ENCODE data around the gene ADGRG3. TPM values are rescaled to one million over a fixed set of nuclear protein-coding genes. Genes with fewer than 3 reads are reported as not detected.
"Not testable (repeated sequence)": the region's sequence is repeated elsewhere in the genome, so short reads cannot be mapped to it uniquely, and the experiment has no call there.

ADGRG3 gene
- total and polyA plus RNA-seq, 12 donors = 0.14 to 2.0 (median 0.45) TPM; not detected in 4

DNA sequence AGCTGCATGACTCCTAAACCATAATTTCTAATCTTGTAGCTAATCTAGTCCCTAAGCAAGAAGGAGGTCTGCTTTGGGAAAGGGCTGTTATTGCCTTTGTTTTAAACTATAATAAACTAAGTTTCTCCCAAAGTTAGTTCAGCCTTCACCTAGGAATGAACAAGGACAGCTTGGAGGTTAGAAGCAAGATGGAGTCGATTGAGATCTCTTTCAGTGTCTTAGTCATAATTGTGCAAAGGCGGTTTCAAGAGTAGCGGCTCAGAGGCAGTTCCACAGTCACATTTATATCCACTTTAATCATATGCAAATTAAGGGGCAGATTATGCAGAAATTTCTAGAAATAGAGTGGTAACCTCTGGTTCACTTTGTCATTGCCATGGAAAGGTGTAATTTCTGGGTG, 43.9 kb downstream of the ADGRG3 start:
- Histone ChIP-seq H3K9me3 (replicated peaks in 1 of 3) (no peaks in the 10 kb centered on the region), H3K4me3 (no peak overlapping the region), H3K27ac (no peak overlapping the region), H3K36me3 (replicated peaks in 1 of 2) (no peaks in the 10 kb centered on the region), H3K4me1 (replicated peaks in 1 of 2) (no peaks in the 10 kb centered on the region), H3K27me3 (no peaks in the 10 kb centered on the region)
- TF ChIP-seq POLR2A (IDR thresholded peaks at IDR 0.05) = no peak
- TF ChIP-seq, protein P1, sequence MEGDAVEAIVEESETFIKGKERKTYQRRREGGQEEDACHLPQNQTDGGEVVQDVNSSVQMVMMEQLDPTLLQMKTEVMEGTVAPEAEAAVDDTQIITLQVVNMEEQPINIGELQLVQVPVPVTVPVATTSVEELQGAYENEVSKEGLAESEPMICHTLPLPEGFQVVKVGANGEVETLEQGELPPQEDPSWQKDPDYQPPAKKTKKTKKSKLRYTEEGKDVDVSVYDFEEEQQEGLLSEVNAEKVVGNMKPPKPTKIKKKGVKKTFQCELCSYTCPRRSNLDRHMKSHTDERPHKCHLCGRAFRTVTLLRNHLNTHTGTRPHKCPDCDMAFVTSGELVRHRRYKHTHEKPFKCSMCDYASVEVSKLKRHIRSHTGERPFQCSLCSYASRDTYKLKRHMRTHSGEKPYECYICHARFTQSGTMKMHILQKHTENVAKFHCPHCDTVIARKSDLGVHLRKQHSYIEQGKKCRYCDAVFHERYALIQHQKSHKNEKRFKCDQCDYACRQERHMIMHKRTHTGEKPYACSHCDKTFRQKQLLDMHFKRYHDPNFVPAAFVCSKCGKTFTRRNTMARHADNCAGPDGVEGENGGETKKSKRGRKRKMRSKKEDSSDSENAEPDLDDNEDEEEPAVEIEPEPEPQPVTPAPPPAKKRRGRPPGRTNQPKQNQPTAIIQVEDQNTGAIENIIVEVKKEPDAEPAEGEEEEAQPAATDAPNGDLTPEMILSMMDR (IDR thresholded peaks at IDR 0.05) = no peak
- no peak for DNase-seq
- WGBS, 4 donors = 81 to 89% (median 89%) methylated on average over 3 of the region's 3 CpGs
- intact Hi-C loops (cut with DNase I) = no loop called here

DNA sequence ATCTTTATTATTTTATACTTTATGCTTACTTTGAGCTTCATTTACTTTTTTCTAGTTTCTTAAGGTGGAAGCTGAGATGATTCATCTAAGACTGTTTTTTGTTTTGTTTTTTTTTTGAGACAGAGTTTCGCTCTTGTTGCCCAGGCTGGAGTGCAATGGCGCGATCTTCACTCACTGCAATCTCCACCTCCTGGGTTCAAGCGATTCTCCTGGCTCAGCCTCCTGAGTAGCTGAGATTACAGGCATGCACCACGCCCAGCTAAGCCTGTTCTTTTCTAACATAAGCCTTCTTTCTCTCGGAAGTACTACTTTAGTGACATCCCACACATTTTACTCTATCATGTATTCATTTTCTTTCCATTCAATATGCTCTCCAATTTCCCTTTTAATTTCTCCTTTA, 44.5 kb downstream of the ADGRG3 start:
- H3K27ac ChIP-seq; H3K9me3 ChIP-seq (replicated peaks in 1 of 3); H3K36me3 ChIP-seq (replicated peaks in 1 of 2); intact Hi-C loops (cut with DNase I); DNase-seq; H3K4me1 ChIP-seq (replicated peaks in 1 of 2); H3K4me3 ChIP-seq; H3K27me3 ChIP-seq: not testable (repeated sequence)
- 83 to 92% (median 86%) methylated on average over 6 of the region's 6 CpGs for WGBS, 4 donors

DNA sequence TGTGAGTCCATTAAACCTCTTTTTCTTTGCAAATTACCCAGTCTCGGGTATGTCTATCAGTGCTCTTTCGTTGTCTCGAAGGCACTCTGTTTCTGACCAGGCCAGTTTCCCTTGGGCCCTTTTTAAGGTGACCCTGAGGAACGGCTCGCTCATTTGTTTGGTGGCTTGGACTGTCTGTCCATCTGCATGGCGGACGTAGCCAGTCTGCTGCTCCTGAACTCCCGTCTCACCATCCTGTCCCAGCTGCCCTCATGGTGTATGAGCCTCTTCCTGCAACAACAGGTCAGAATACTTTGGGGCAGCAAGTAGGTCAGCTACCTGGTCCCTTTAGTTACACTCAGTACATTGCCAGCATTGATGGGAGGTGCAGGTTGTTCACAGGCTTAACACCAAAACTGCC, 45.5 kb downstream of the ADGRG3 start:
- DNase-seq = no peak
- Histone ChIP-seq H3K27ac (no peak overlapping the region), H3K9me3 (replicated peaks in 1 of 3) (no peaks in the 10 kb centered on the region), H3K4me3 (no peak overlapping the region), H3K36me3 (replicated peaks in 1 of 2) (no peaks in the 10 kb centered on the region), H3K27me3 (no peaks in the 10 kb centered on the region), H3K4me1 (replicated peaks in 1 of 2) (no peaks in the 10 kb centered on the region)
- intact Hi-C loops (cut with DNase I) = no loop called here
- WGBS, 4 donors = 74 to 93% (median 89%) methylated on average over 8 of the region's 8 CpGs
- no peak for TF ChIP-seq POLR2A (IDR thresholded peaks at IDR 0.05)
- TF ChIP-seq, protein P1 (IDR thresholded peaks at IDR 0.05) = no peak

DNA sequence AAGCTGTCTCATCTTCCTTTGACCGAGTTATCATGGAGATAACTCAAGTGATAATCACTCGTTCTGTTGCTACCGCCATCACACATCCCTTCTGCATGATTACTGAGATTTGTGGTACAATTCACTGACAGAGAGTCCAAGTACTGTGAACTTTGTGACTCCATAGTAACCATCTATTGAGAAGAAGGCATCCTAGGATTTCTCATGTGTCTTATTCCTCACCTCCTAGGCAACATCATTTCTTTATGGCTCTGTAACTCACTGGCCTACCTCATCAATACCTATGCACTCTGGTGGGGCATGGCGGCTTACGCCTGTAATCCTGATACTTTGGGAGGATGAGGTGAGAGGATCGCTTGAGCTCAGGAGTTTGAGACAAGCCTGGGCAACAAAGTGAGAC, 45.9 kb downstream of the ADGRG3 start:
- intact Hi-C loops (cut with DNase I) = no loop called here
- no peaks in the 10 kb centered on the region for H3K27me3 ChIP-seq
- no peak overlapping the region for H3K4me3 ChIP-seq
- no peak for DNase-seq
- H3K9me3 ChIP-seq (replicated peaks in 1 of 3) = no peaks in the 10 kb centered on the region
- no peak overlapping the region for H3K27ac ChIP-seq
- TF ChIP-seq POLR2A (IDR thresholded peaks at IDR 0.05) = no peak
- TF ChIP-seq, protein P1 (IDR thresholded peaks at IDR 0.05) = no peak
- 77 to 90% (median 88%) methylated on average over 6 of the region's 6 CpGs for WGBS, 4 donors
- no peaks in the 10 kb centered on the region for H3K4me1 ChIP-seq (replicated peaks in 1 of 2)
- H3K36me3 ChIP-seq (replicated peaks in 1 of 2) = no peaks in the 10 kb centered on the region

DNA sequence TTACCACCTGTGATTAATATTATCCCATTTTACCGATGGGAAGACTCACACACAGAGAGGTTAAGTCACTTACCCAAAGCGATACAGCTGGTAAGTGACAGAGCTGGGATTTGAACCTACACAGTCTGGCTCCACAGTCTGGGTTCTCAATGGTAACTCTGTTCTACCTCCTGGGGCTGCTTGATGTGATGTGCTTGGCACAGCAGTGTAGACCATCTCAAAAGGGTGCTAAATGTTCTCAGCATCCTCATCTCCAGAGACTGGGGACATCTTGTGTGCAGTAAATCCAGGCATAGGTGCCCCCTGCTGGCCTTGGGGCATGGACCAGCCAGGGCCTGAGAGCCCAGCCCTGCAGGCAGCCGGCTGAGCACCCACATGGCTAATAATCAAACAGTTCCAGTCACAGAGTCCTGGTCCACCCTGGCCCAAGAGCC, 52.1 kb downstream of the ADGRG3 start:
- Histone ChIP-seq H3K4me3 (no peak overlapping the region), H3K27ac (no peak overlapping the region), H3K9me3 (replicated peaks in 1 of 3) (no peaks in the 10 kb centered on the region), H3K4me1 (replicated peaks in 1 of 2) (no peaks in the 10 kb centered on the region), H3K36me3 (replicated peaks in 1 of 2) (no peaks in the 10 kb centered on the region), H3K27me3 (no peaks in the 10 kb centered on the region)
- 56 to 74% (median 68%) methylated on average over 3 of the region's 3 CpGs for WGBS, 4 donors
- DNase-seq = peak in 6 of 7 donors; percentile 46 to 80 (median 67)
- TF ChIP-seq, protein P1 (IDR thresholded peaks at IDR 0.05) = peak; percentile 26 to 65 (median 56)
- no peak for TF ChIP-seq POLR2A (IDR thresholded peaks at IDR 0.05)
- intact Hi-C loops (cut with DNase I) = loop anchor here (10.0 kb wide), 1 partner anchor 145 kb away; no protein-coding TSS in a partner anchor

Measured in adrenal gland (tissue), 12 donors.